IMR-90 (cell line): Measurements from ENCODE around the gene BRINP1.

Source experiments
- POLR2A ChIP-seq: IDR thresholded peaks from 2 replicates; pipeline ENCODE4 v1.6.1; 2012; ENCODE audit warnings: mild to moderate bottlenecking, low read depth, low read length
- RAD21 ChIP-seq: IDR thresholded peaks from 2 replicates; pipeline ENCODE4 v1.6.1; 2012; ENCODE audit warnings: low read length, improper control_type of control experiment
- TF ChIP-seq, protein P1 (sequence below): conservative IDR thresholded peaks from 2 replicates; pipeline ENCODE4 v1.5.1; 2012; ENCODE audit warnings: mild to moderate bottlenecking, low read depth, low read length, improper control_type of control experiment

DNA sequence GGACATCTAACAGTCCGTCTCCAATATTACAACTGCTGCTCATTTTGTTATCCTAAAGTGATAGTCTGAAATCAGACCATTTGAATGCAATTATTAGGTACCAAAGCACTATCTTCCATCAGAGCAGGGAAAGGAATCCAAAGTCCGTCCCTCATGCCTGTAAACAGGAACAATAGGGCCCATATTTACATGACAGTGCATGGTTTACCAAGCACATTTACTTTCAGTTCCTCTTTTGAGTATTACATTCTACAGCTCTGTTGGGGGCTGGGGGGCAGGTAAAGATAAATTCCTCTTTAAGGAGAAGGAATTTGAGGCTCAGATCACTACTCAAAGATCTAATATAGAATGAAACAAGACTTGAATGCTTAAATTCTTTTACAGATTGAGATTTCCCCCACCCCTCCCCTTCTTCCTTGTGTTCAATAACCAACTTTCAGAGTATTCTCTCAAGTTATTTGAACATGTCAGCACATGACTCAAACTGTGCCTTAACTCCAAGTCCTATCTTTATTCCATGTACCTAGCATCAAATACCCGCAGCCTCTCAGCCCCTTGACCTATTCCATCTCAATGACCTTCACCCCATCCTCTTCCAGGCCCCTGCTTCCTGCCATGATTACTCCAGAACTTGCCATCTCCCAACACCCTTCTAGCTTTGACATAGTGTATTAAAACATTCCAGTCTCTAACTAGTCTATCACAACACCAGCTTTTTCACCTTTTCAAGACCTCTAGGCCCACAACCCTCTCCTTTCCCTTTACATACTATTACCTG, 71.0 kb downstream of the BRINP1 start:
- TF ChIP-seq, protein P1, sequence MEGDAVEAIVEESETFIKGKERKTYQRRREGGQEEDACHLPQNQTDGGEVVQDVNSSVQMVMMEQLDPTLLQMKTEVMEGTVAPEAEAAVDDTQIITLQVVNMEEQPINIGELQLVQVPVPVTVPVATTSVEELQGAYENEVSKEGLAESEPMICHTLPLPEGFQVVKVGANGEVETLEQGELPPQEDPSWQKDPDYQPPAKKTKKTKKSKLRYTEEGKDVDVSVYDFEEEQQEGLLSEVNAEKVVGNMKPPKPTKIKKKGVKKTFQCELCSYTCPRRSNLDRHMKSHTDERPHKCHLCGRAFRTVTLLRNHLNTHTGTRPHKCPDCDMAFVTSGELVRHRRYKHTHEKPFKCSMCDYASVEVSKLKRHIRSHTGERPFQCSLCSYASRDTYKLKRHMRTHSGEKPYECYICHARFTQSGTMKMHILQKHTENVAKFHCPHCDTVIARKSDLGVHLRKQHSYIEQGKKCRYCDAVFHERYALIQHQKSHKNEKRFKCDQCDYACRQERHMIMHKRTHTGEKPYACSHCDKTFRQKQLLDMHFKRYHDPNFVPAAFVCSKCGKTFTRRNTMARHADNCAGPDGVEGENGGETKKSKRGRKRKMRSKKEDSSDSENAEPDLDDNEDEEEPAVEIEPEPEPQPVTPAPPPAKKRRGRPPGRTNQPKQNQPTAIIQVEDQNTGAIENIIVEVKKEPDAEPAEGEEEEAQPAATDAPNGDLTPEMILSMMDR, result no peak
- TF ChIP-seq RAD21, result no peak
- TF ChIP-seq POLR2A, result no peak
